A204.1 (cell line): ENCODE results near the gene LIX1L.

ENCODE experiments used
- FAIRE-seq: peaks from 2 replicates; lab custom pipeline; 2012; peaks lifted over from hg19 to GRCh38; lab: Jason Lieb, UNC

LIX1L gene

GRCh38 chr1:145957443-145958319 is at the start of gene LIX1L:
LIX1L (minus strand) TSS chr1:145958017; CDS start chr1:145957927, 90 bp downstream.
- peak; percentile 96 for FAIRE-seq

GRCh38 chr1:146001709-146002108 is 43.9 kb upstream of the LIX1L start:
- FAIRE-seq = no peak

GRCh38 chr1:145999321-146000024 is 41.7 kb upstream of the LIX1L start:
- no peak for FAIRE-seq

GRCh38 chr1:145997718-145998023 is 39.9 kb upstream of the LIX1L start:
- FAIRE-seq = no peak

GRCh38 chr1:145997016-145997717 is 39.4 kb upstream of the LIX1L start:
- FAIRE-seq = no peak

GRCh38 chr1:145996433-145997015 is 38.7 kb upstream of the LIX1L start, which contains the start of gene TXNIP:
TXNIP (minus strand) TSS chr1:145996579; CDS start chr1:145996266, 313 bp downstream.
- no peak for FAIRE-seq

- no peak for FAIRE-seq
Observed at GRCh38 chr1:145995964-145996432, 38.2 kb upstream of the LIX1L start.

- FAIRE-seq = no peak
Observed at GRCh38 chr1:145995148-145995881, 37.5 kb upstream of the LIX1L start.

- FAIRE-seq = no peak
Observed at GRCh38 chr1:145994391-145995120, 36.7 kb upstream of the LIX1L start.

GRCh38 chr1:145993618-145994390 is 36.0 kb upstream of the LIX1L start:
- FAIRE-seq = no peak

- FAIRE-seq = no peak
Observed at GRCh38 chr1:145992958-145993617, 35.3 kb upstream of the LIX1L start.

GRCh38 chr1:145992502-145992936 is 34.7 kb upstream of the LIX1L start:
- no peak for FAIRE-seq

- FAIRE-seq = no peak
Observed at GRCh38 chr1:145991735-145992412, 34.1 kb upstream of the LIX1L start.

- FAIRE-seq = no peak
Observed at GRCh38 chr1:145990249-145990855, 32.5 kb upstream of the LIX1L start.

- no peak for FAIRE-seq
Observed at GRCh38 chr1:145988773-145989172, 31.0 kb upstream of the LIX1L start.

- no peak for FAIRE-seq
Observed at GRCh38 chr1:145987926-145988325, 30.1 kb upstream of the LIX1L start.

- no peak for FAIRE-seq
Observed at GRCh38 chr1:145986551-145986950, 28.7 kb upstream of the LIX1L start.
